NCI-H2227 treated with DMSO at 0.1 percent for 48 hours (cell line): ENCODE data around the gene FOSL1.
A peak's percentile ranks its signal among the peaks of the same experiment; 100 is the strongest.

ENCODE experiments used
- DNase-seq: peaks from one replicate; lab custom pipeline; 2025; lab: John Stamatoyannopoulos, UW

Gene FOSL1

GRCh38 chr11:65863889-65864705, 36.1 kb downstream of the FOSL1 start:
- DNase-seq, result no peak

GRCh38 chr11:65862941-65863888, 37.0 kb downstream of the FOSL1 start:
- DNase-seq, result no peak

GRCh38 chr11:65862191-65862735, 37.9 kb downstream of the FOSL1 start:
- no peak for DNase-seq

DNA sequence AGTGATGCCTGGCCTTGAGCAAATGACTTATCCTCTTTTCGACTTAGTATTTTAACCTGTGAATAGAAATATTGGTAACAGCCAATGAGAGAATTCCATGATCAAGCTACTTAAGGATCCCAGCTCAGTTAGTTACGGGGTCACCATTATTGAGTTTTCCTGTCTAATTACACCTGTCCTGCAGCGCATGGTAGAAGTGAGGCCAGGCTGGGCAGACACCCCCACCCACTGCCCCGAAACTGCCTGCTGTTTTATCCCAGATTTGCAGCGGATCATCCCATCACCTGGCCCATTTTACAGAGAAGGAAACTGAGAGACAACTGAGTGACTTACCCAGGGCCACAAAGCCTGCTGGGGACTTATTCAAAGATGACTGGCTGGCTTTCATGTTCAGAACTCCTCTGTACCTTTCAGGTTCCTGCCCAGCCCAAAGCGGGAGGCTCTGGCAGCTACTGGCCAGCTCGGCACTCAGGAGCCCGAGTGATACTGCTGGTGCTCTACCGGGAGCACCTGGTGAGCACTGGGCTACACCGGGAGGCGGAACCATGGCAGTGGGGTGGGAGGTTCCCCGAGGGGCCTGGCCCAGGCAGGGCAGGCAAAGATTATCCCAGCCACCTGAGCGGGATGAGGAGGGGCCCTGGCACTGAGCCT, 38.5 kb downstream of the FOSL1 start:
- DNase-seq, result no peak

- no peak for DNase-seq
These were observed 39.1 kb downstream of the FOSL1 start for GRCh38 chr11:65861165-65861505.

DNA sequence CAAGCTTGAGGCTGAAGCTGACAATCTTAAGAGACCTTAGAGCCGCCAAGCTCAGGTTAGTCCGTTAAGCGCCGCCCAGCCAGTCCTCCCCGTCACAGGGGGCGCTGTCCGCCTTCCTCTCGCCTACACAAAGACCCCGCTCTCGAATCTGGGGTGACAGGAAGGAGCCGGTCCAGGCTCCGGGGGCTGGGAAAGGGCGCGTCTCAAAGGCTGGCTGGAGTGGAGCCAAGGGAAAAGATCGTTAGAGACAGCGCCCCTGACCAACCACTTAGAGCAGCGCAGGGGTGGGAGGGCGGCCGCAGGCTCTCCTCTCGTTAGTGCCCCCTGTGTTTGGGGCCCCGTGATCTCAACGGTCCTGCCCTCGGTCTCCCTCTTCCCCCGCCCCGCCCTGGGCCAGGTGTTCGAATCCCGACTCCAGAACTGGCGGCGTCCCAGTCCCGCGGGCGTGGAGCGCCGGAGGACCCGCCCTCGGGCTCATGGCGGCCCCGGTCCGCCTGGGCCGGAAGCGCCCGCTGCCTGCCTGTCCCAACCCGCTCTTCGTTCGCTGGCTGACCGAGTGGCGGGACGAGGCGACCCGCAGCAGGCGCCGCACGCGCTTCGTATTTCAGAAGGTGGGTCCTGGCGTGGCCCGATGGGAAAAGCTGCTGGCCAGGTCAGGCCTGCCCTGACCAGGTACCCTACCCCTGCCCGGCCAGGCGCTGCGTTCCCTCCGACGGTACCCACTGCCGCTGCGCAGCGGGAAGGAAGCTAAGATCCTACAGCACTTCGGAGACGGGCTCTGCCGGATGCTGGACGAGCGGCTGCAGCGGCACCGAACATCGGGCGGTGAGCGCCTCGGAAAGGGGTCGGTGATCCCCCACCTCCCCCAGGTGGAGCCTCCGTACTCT, 39.7 kb downstream of the FOSL1 start, which contains the start of gene MUS81:
TSS of gene MUS81 (plus strand) at position 156 of the 887 bp plus-strand sequence. CDS start at position 477, 321 bp downstream.
- DNase-seq, result peak; percentile 97

DNA sequence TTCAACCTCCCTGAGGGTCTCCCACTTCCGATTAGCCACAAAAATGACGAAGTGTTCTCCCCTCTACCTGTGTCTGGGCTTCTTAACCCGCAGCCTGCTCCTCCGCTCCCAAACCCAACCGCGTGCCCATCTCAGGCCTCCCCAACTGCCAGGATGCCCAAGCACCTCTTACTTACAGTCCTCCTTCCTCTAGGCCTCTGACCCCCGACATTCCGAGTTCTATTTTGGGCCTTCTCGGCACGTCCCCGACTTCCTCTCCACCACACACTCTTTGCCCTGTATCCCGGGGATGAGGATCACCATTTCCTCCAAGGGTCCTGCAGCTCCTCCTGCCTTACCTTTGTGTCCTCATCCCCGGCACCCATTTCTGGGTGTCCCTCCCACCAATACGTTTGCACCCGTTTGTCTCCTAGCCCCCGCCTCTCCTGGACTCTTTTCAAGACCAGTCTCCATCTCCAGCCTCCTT, 40.3 kb downstream of the FOSL1 start:
- no peak for DNase-seq

- DNase-seq, result peak; percentile 99
These were observed 40.9 kb downstream of the FOSL1 start for GRCh38 chr11:65859095-65859811.

- DNase-seq, result no peak
These were observed 41.5 kb downstream of the FOSL1 start for GRCh38 chr11:65858681-65859087.

- peak; percentile 97 for DNase-seq
These were observed 42.1 kb downstream of the FOSL1 start, which contains the start of gene CFL1 for GRCh38 chr11:65857853-65858680. Gene CFL1, minus strand, starts transcription at chr11:65858180. Its CDS starts 81 bp downstream, at chr11:65858099.

DNA sequence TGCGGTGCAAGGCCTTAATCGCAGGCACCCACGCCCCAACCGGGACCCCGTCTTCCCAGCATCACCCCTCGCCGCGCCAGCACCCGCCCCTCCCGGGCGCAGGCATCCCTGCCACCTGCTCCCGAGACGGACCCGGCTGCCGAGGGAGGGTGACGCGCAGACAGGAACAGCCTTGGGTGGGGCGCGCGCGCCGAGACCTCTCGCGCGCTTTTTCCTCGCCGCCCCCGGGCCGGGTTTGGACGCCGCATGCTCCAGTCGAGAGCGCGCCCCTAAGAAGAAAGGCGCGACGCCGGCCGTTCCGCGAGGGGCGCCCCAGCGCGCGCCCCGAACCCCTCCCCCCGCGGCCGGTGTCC, 42.7 kb downstream of the FOSL1 start:
- no peak for DNase-seq

GRCh38 chr11:65856689-65857499, 43.3 kb downstream of the FOSL1 start:
- DNase-seq, result peak; percentile 67

DNA sequence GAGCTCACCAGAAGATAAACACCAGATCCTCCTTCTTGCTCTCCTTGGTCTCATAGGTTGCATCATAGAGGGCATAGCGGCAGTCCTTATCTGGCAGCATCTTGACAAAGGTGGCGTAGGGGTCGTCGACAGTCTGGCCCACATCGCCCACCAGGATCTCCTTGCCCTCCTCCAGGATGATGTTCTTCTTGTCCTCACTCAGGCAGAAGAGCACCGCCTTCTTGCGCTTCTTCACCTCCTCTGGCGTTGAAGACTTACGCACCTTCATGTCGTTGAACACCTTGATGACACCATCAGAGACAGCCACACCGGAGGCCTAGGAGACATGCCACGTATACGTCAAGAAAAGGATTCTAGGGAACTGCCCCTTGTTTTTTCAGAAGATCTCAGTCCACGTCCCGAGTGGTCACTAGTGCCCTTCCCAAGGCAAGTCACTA, 44.2 kb downstream of the FOSL1 start:
- no peak for DNase-seq

GRCh38 chr11:65854852-65855837, 45.0 kb downstream of the FOSL1 start:
- no peak for DNase-seq

DNA sequence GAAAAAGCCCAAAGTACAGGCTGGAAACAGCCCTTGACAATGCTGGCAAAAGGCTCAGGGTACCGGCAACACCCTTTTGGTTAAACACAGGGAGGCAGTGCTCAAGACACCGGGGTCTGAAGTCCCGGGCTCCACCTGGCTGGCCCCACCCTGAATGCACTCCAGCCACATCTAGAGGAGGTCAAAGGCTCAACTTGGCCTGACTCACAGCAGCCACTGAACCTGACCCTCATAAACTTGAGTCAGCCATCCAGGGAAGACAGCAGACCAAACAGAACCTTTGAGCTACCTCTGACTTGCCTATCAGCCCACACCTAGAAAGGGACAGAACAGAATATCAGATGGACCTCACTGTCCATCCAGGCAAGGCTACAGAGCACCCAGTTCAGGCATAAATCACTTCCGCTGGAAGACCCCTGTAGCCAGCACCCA, 46.0 kb downstream of the FOSL1 start:
- no peak for DNase-seq

DNA sequence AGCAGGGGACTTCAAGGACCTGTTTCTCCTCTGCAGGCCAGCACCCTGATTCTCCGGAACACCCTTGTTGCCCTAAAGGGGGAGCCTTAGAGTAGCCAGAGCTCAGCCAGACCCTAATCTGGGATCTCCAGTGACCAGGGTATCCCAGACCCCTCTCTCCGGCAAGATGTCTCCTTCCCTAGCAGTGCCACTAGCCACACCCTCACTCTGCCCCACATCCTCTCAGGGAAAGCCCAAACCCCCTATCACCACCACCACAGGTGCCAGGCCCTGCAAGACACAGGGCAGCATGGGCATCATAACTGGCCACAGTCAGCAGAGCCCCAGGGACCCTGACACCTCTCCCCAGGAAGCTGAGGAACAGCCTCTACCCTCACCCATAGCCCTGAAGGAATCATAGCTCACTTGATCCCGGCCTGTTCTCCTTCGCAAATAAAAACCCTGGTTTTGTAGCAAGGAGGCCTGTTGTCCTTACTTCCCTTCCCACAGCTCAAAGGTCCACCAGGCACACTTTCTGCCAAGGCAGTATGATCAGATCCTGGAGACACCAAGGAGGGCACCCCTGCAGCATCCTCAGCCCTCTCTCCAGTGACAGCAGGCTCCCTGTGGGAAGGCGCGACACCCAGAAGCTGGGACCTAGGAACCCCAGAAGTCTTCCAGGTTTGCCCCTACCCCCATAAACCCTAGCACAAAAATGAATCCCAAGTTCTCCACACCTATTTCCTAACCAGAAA, 46.8 kb downstream of the FOSL1 start:
- DNase-seq, result no peak
